ENCODE measurements around the gene NPRL2.
"Not testable (repeated sequence)": the region's sequence is repeated elsewhere in the genome, so short reads cannot be mapped to it uniquely, and the experiment has no call there.

DNA sequence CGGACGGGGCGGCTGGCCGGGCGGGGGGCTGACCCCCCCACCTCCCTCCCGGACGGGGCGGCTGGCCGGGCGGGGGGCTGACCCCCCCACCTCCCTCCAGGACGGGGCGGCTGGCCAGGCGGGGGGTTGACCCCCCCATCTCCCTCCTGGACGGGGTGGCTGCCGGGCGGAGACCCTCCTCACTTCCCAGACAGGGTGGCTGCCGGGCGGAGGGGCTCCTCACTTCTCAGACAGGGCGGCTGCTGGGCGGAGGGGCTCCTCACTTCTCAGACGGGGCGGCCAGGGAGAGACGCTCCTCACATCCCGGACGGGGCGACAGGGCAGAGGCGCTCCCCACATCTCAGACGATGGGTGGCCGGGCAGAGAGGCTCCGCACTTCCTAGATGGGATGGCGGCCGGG is 38.5 kb downstream of the NPRL2 start:
- TF ChIP-seq, protein P1, sequence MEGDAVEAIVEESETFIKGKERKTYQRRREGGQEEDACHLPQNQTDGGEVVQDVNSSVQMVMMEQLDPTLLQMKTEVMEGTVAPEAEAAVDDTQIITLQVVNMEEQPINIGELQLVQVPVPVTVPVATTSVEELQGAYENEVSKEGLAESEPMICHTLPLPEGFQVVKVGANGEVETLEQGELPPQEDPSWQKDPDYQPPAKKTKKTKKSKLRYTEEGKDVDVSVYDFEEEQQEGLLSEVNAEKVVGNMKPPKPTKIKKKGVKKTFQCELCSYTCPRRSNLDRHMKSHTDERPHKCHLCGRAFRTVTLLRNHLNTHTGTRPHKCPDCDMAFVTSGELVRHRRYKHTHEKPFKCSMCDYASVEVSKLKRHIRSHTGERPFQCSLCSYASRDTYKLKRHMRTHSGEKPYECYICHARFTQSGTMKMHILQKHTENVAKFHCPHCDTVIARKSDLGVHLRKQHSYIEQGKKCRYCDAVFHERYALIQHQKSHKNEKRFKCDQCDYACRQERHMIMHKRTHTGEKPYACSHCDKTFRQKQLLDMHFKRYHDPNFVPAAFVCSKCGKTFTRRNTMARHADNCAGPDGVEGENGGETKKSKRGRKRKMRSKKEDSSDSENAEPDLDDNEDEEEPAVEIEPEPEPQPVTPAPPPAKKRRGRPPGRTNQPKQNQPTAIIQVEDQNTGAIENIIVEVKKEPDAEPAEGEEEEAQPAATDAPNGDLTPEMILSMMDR (IDR thresholded peaks at IDR 0.05): not testable (repeated sequence)
- TF ChIP-seq POLR2A (IDR thresholded peaks at IDR 0.05): not testable (repeated sequence)

Measured in body of pancreas (tissue), 4 donors.